Testis (tissue), 2 donors: Measurements from ENCODE around the gene VPS26A.

Experiments
- CTCF ChIP-seq, 3 experiments: fragments of 450-650 bp in 2 of 3; fragments of 200-600 bp in 1 of 3; sonication (generic) in 1 of 3; IDR thresholded peaks; one replicate each; pipeline ENCODE4 v1.5.1; 2016 to 2019; ENCODE audit warnings: antibody characterized with exemption in 3 of 3, mild to moderate bottlenecking in 2 of 3, moderate library complexity in 1 of 3
- POLR2A ChIP-seq: fragments of 450-650 bp; IDR thresholded peaks from one replicate; pipeline ENCODE4 v1.6.1; 2017; ENCODE audit warnings: antibody characterized with exemption, mild to moderate bottlenecking, moderate library complexity

- TF ChIP-seq CTCF (IDR thresholded peaks at IDR 0.05) (no peak), POLR2A (no peak)
These were observed 58.0 kb downstream of the VPS26A start for GRCh38 chr10:69182005-69182404.
